NCI-H2081 treated with DMSO at 0.1 percent for 48 hours (cell line): ENCODE results near the gene MMP10.

Experiments
- DNase-seq: peaks from one replicate; lab custom pipeline; 2025; lab: John Stamatoyannopoulos, UW

MMP10 gene

GRCh38 chr11:102780491-102780918, at the start of gene MMP10:
Gene MMP10 (minus strand): TSS chr11:102780628. CDS start chr11:102780591, 37 bp downstream.
- peak; percentile 74 for DNase-seq

DNA sequence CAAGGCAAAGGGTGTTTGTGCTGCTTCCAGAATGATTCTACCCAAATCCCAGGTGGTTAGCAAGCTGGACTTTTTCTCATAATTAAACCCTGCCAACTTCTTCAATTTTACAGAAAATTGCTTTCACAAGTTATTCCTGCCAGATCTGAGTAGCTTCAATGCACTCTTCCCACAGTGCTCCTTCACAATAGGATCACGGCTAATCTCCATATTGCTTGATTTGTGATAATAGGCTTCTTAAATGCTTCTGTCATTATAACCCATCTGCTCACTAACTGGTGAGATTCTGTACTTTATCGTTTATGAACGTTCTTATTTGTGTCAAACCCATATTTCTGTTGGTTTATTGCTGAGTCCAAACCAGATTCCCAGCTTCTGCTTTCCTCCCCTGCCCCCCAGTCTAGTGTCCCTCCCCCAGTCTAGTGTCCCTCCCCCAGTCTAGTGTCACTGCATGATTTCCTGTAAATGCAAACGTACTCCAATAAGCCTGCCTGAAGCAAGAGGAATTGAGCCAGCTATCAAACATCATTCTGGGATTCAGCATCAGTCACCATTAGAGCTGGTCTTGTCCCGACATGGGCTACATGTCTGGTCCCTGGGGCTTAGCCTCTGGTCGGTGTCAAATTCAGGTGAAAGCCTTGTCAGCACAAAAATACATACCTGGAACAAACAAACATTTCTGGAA, 49.0 kb upstream of the MMP10 start:
- DNase-seq, result no peak

DNA sequence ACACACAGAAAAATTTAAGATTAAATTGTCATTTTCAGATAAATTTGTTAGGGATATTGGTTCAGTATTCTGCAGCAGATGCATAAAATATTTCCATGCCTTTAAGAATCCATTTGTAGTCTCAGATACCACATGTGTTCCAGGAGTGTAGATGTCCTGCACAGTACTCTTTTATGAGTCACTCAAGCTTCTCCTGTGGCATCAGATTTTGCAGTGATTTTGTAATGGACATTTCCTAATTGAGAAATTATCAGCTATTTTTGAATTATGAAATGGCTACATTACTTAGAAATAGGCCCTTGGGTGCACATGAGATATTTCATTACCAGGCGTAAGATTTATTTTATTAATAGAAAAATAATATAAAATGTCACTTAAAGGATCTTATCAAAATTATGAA, 44.1 kb upstream of the MMP10 start:
- DNase-seq, result no peak

DNA sequence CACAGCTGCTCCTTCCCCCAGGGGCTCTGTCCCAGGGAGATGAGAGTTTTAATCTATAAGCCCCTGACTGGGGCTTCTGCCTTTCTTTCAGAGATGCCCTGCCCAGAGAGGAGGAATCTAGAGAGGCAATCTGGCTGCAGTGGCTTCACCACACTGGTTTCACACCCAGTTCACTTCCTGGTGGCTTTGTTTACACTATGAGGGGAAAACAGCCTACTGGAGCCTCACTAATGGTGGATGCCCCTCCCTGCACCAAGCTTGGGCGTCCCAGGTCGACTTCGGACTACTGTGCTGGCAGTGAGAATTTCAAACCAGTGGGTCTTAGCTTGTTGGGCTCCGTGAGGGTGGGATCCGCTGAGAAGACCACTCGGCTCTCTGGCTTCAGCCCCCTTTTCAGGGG, 39.1 kb upstream of the MMP10 start:
- DNase-seq, result no peak

DNA sequence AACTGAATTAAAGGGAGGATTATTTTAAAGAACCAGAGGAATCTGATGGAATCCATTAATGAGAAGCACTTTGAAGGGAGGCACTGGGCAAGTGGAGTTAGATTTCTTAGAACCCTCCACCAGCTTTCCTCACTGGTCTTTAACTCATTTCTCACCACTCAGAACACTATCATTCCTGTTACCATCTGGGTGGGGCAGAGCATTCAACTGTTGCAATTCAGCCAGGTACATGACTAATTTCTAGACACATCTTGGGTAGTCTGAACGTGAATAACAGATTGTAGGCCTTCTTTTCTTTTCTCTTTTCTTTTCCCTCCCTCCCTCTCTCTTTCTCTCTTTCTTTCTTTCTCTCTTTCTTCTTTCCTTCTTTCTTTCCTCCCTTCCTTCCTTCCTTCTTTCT, 33.1 kb upstream of the MMP10 start:
- DNase-seq, result no peak

- no peak for DNase-seq
Observed at GRCh38 chr11:102812188-102812587, 31.8 kb upstream of the MMP10 start.

DNA sequence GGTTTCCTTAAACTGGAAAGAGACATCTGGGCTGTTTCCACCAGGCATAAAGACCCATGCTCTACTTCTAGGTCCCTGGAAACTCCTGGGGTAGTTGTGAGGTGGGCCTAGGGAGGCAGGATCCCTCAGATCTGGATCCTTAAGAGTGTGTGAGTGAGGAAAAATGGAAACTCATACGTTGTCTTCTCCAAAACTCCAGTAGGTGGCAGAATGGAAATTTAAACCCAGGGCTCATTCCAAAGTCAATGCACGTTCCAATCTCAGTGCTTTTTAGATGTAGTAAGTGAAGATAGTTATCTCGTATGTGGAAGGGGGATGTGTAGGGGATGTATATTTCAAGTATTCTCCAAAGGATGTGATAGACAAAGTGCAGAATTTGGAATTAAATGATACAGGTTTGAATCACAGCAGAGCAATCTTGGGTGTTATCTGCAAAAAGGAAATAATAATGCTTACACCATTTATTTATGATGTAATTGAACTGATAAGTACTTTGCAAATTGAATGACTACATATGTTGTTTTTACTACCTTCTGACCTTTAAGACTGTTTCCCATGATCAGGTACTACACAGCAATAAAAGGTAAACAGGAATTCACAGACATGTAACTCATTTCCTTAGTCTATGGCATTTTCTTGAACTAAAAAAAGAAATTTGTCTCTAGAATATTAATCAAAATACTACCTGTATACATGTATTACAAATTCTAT, 30.7 kb upstream of the MMP10 start:
- no peak for DNase-seq

- no peak for DNase-seq
Observed at GRCh38 chr11:102809971-102810370, 29.5 kb upstream of the MMP10 start.

GRCh38 chr11:102807921-102808320, 27.5 kb upstream of the MMP10 start:
- no peak for DNase-seq

DNA sequence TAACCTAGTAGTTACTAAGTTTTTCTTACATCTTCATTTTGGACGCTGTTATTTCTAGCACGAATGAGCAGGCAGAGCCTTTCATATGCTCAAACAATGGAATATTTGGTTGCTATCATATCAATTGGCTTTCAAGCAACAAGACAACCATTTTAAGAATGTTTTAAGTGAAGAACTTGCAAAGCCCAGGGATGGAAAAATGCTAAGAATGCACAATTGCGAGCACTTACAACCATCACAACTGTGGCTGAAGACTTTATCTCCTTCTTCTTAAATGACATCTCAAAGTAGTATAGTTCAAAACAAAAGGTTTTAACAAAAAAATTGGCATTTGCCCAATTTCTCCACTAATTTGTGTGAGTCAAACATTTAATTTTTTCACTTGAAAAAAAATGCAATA, 25.9 kb upstream of the MMP10 start:
- no peak for DNase-seq

DNA sequence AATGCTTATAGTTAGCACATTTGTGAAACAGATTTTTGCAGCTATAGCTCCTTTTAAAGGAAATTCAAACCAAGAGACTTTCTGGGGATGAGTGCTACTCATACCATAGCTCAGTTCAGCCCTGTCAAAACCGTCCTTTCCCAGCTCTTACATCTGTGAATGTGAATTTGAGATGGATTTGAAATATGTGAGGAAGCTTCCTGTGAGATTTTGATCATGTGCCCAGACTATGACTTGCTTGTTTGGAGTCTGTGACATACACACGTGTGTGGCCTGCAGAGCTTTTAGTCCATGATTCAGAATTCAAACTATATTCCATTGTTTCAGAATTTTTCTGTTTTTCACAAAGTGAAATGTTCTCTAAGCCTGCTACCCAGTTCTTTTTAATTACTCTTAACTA, 21.9 kb upstream of the MMP10 start:
- no peak for DNase-seq

DNA sequence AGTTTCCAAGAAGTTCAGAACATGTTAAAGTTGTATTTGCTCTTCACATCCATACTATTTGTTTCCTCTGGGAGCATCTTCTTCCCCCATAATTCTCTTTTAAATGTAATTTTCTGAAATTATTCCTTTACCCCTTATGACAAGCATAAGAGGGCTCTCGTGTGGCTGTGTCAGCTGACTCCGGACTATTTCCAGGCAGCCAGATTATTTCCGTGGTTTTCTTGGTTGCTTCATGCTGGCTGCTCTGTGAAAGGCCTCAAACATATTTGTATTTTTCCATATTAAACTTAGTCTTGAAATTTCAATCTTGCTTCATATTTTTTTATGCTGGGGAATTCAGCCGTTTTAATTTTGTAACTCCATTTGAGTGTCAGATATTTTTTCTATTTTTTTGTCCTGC, 20.3 kb upstream of the MMP10 start:
- DNase-seq, result no peak

GRCh38 chr11:102799681-102800340, 19.4 kb upstream of the MMP10 start:
- DNase-seq, result no peak

GRCh38 chr11:102798012-102798746, 17.8 kb upstream of the MMP10 start, which contains the start of gene MMP1:
Gene MMP1 (minus strand): TSS chr11:102798160. CDS start chr11:102798092, 68 bp downstream.
- DNase-seq, result no peak

DNA sequence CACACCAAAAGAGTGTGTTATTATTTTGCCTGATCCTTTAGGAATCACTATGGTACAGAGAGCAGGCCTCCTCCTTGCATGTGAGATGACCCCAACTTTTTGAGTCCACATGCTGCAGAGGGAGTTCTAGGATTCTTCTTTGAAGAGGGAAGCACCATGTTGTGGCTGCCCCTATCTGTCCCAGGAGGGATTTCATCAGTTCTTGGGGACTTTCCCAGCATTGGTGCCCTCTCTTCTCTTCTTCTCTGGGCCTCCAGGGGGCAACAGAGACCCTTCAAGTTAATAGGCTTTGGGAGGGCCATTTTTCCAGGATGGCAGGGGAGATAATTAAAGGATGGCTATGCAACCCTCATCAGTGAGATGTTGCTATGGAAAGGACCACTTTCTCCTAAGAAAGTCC, 14.0 kb upstream of the MMP10 start:
- no peak for DNase-seq

DNA sequence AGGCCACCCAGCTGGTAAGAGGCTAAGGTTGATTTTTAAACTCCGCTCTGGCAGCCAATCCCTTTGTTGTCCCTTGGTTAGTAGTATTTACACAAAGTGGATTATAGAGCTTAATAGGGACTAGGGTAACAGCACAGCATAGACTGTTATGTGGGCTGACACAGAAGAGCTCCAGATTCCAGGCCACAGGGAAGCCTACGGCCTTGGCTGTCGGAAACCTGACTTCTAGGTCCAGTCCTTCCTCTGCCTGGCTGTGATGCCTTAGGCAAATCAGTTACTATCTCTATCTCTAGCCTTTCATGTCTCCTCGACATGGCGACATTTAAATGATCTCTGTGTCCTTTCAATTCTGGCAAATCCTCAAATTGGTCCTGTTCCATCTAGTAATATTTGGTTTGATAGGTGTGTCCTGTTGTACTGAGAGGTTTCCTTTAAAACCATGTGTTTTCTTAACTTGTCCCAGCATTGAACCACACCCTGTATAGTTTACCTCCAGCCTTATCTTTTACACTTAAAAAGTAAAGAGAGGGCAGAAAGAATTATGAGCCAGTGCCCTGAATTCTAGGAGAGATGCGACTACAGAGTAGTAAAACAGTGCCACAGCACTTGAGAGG, 13.4 kb upstream of the MMP10 start:
- no peak for DNase-seq

DNA sequence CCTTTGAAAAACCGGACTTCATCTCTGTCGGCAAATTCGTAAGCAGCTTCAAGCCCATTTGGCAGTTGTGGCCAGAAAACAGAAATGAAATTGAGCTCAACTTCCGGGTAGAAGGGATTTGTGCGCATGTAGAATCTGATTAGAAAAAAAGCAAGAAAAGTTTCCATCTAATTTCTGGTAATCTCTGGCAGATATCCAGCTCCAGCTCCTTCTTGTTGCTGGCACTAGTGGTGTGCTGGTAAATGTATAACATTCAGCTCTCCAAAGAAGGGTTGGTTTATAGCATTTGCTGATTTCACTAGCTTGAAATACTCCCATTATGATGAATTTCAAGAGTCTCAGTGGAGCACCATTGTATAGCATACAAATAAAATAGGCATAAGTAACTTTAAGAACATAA, 12.2 kb upstream of the MMP10 start:
- no peak for DNase-seq

DNA sequence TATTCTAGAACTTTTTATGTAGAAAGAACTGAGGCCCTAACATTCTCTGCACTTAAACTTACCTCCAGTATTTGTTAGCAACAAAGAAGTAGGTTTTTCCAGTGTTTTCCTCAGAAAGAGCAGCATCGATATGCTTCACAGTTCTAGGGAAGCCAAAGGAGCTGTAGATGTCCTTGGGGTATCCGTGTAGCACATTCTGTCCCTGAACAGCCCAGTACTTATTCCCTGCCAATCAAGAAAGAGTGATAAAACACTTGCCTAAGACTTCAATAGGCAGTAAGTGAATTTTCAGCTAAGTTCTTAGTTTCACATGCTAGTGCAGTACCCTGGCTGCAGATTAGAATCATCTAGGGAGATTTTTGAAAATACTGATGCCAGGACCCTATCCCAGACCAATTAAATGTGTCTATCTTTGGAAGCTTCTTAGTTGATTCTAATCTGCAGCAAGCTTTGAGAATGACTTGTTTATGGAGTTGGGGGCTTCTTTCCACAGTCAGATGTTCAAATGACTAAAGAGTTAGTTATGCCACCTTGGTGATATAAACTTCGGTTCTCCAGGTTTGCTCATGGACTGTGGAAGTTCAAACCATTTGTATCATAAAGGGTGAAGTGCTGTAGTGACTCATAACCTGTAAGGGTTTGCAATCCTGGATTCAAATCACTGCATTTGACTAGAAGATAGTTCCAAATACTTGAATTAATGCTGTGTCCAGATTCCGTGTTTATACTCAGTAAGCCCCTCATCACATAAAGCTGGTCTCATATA, 11.0 kb upstream of the MMP10 start:
- no peak for DNase-seq

DNA sequence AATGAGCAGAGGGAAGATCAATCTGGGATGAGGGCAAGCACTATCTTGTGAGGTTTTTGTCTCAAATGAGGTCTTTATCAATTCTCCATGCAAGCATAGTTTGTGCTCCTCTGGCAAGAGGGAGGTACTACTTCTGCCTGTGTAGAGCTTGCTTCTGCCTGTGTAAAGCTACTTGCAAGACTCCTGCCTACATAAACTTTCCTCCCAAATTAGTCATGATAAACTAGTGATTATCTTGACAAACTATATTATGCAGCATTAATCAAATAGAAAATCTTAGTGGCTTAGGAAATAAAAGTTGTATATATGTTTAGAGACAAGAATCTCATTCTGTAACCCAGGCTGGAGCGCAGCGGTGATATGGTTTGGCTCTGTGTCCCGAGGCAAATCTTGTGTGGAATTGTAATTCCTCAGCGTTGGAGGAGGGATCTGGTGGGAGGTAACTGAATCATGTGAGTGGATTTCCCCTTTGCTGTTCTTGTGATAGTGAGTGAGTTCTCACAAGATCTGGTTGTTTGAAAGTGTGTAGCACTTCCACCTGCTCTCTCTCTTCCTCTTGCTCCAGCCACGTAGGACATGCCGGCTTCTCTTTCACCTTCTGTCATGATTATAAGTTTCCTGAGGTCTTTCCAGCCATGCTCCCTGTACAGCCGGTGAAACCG, 8.0 kb upstream of the MMP10 start:
- no peak for DNase-seq

DNA sequence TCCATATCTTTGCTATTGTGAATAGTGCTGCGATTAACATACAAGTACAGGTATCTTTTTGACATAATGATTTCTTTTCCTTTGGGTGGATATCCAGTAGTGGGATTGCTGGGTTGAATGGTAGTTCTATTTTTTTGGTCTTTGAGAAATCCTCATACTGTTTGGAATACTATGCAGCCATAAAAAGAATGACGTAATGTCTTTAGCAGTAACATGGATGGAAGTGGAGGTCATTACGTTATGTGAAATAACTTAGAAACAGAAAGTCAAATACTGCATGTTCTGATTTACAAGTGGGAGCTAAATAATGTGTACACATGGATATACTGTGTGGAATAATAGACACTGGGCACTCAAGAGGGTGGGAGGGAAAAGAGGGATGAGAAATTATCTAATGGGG, 4.0 kb upstream of the MMP10 start:
- no peak for DNase-seq

- DNase-seq, result peak; percentile 98
Observed at GRCh38 chr11:102783720-102784119, 3.3 kb upstream of the MMP10 start.
